Vagina (tissue), 2 donors: ENCODE data around the gene ELAVL3. TPM values are rescaled to one million over a fixed set of nuclear protein-coding genes. Genes with fewer than 3 reads are reported as not detected.
"Not testable (repeated sequence)": the region's sequence is repeated elsewhere in the genome, so short reads cannot be mapped to it uniquely, and the experiment has no call there.

Source experiments
- DNase-seq, 2 donors: peaks; one replicate each; pipeline ENCODE4 v3.0.0-alpha.2; 2017; ENCODE audit errors: extremely low spot score in 2 of 2
- H3K27ac ChIP-seq: fragments of 200-600 bp; sonication (generic); one replicate; pipeline ENCODE4 v1.5.1; 2019
- H3K27me3 ChIP-seq: fragments of 200-600 bp; sonication (generic); one replicate; pipeline ENCODE4 v1.5.1; 2019
- H3K36me3 ChIP-seq, 2 donors: fragments of 200-600 bp; sonication (generic); one replicate each; pipeline ENCODE4 v1.5.1; 2017 to 2019
- H3K4me1 ChIP-seq: fragments of 200-600 bp; sonication (generic); one replicate; pipeline ENCODE4 v1.5.1; 2019
- H3K4me3 ChIP-seq, 2 donors: fragments of 200-600 bp; sonication (generic); 1 replicate in 1 of 2; 2 replicates in 1 of 2; pipeline ENCODE4 v1.5.1; 2016 to 2019
- H3K9me3 ChIP-seq: fragments of 200-600 bp; sonication (generic); one replicate; pipeline ENCODE4 v1.5.1; 2019
- CTCF ChIP-seq, 3 experiments: fragments of 450-650 bp in 2 of 3; fragments of 200-600 bp in 1 of 3; sonication (generic) in 1 of 3; IDR thresholded peaks; one replicate each; pipeline ENCODE4 v1.5.1; 2017 to 2019; ENCODE audit warnings: antibody characterized with exemption in 3 of 3, mild to moderate bottlenecking in 2 of 3, moderate library complexity in 2 of 3
- POLR2A ChIP-seq, 2 donors: fragments of 450-650 bp; IDR thresholded peaks; one replicate each; pipeline ENCODE4 v1.6.1; 2017; ENCODE audit warnings: antibody characterized with exemption in 2 of 2, mild to moderate bottlenecking in 2 of 2, moderate library complexity in 2 of 2
- POLR2AphosphoS5 ChIP-seq, 2 donors: sonication (generic); formaldehyde crosslinking; IDR thresholded peaks; one replicate each; pipeline ENCODE4 v1.9.0; 2017; ENCODE audit warnings: antibody characterized with exemption in 2 of 2, mild to moderate bottlenecking in 2 of 2, low read depth in 1 of 2; ENCODE audit not compliant: insufficient read depth in 1 of 2
- intact Hi-C: fragments of 100-400 bp; cut with DNase I; formaldehyde crosslinking; loops from one replicate; pipeline ENCODE4 v1.15.1; 2023
- total RNA-seq: library from RNA; depleted of rRNA; stranded (reverse); fragments of >200 nt; gene quantifications from one replicate; pipeline ENCODE4 v1.2.3, GENCODE V29; 2016

ELAVL3 gene
- total RNA-seq, 1 donor from 2014 or later: 1.2 TPM

GRCh38 chr19:11478167-11479089, 2.4 kb downstream of the ELAVL3 start:
- no peak overlapping the region for H3K27ac ChIP-seq
- peaks cover 37% of the 10 kb centered on the region for H3K4me1 ChIP-seq
- H3K36me3 ChIP-seq: peaks cover 0 to 1% of the 10 kb centered on the region in 2 donors
- no peak for DNase-seq
- H3K4me3 ChIP-seq: no peak overlapping the region
- intact Hi-C loops: no loop called here
- no peaks in the 10 kb centered on the region for H3K9me3 ChIP-seq
- TF ChIP-seq CTCF (IDR thresholded peaks at IDR 0.05): no peak
- no peak for TF ChIP-seq POLR2AphosphoS5 (IDR thresholded peaks at IDR 0.05; ENCODE audit: insufficient read depth in 1 of 2, low read depth in 1 of 2)
- no peak for TF ChIP-seq POLR2A (IDR thresholded peaks at IDR 0.05)
- H3K27me3 ChIP-seq: no peaks in the 10 kb centered on the region

- Histone ChIP-seq H3K36me3 (no peaks in the 10 kb centered on the region), H3K4me3 (no peak overlapping the region), H3K4me1 (peaks cover 18% of the 10 kb centered on the region), H3K27me3 (no peaks in the 10 kb centered on the region), H3K9me3 (no peaks in the 10 kb centered on the region), H3K27ac (no peak overlapping the region)
- TF ChIP-seq POLR2A (IDR thresholded peaks at IDR 0.05) (no peak), CTCF (IDR thresholded peaks at IDR 0.05) (no peak), POLR2AphosphoS5 (IDR thresholded peaks at IDR 0.05; ENCODE audit: insufficient read depth in 1 of 2, low read depth in 1 of 2) (no peak)
- no peak for DNase-seq
- intact Hi-C loops: no loop called here
Observed at GRCh38 chr19:11475861-11476260, 5.0 kb downstream of the ELAVL3 start.

GRCh38 chr19:11475343-11475742, 5.5 kb downstream of the ELAVL3 start:
- H3K4me3 ChIP-seq, DNase-seq, intact Hi-C loops, H3K36me3 ChIP-seq, H3K9me3 ChIP-seq, H3K27ac ChIP-seq, H3K27me3 ChIP-seq: not testable (repeated sequence)
- H3K4me1 ChIP-seq: peaks cover 13% of the 10 kb centered on the region

- no peak for DNase-seq
- TF ChIP-seq POLR2A (IDR thresholded peaks at IDR 0.05) (no peak), POLR2AphosphoS5 (IDR thresholded peaks at IDR 0.05; ENCODE audit: insufficient read depth in 1 of 2, low read depth in 1 of 2) (no peak), CTCF (IDR thresholded peaks at IDR 0.05) (no peak)
- intact Hi-C loops: no loop called here
- Histone ChIP-seq H3K4me3 (no peak overlapping the region), H3K9me3 (no peaks in the 10 kb centered on the region), H3K27me3 (no peaks in the 10 kb centered on the region), H3K36me3 (no peaks in the 10 kb centered on the region), H3K4me1 (no peaks in the 10 kb centered on the region), H3K27ac (no peak overlapping the region)
Observed at GRCh38 chr19:11473725-11474124, 7.1 kb downstream of the ELAVL3 start.

- H3K9me3 ChIP-seq, intact Hi-C loops, H3K4me3 ChIP-seq, H3K4me1 ChIP-seq, H3K27me3 ChIP-seq, H3K36me3 ChIP-seq, H3K27ac ChIP-seq, DNase-seq: not testable (repeated sequence)
Observed at GRCh38 chr19:11468266-11468845, 12.5 kb downstream of the ELAVL3 start.

GRCh38 chr19:11465600-11465999, 15.2 kb downstream of the ELAVL3 start:
- Histone ChIP-seq H3K27ac (no peak overlapping the region), H3K27me3 (no peaks in the 10 kb centered on the region), H3K36me3 (no peaks in the 10 kb centered on the region), H3K4me3 (no peak overlapping the region), H3K9me3 (no peaks in the 10 kb centered on the region), H3K4me1 (no peaks in the 10 kb centered on the region)
- TF ChIP-seq CTCF (IDR thresholded peaks at IDR 0.05) (no peak), POLR2A (IDR thresholded peaks at IDR 0.05) (no peak), POLR2AphosphoS5 (IDR thresholded peaks at IDR 0.05; ENCODE audit: insufficient read depth in 1 of 2, low read depth in 1 of 2) (no peak)
- no peak for DNase-seq
- intact Hi-C loops: no loop called here
